Endothelial cell of umbilical vein (primary cell): ENCODE results near the gene GPD1.

Source experiments
- EZH2 ChIP-seq: IDR thresholded peaks from 2 replicates; pipeline ENCODE4 v1.6.1; 2012; ENCODE audit warnings: borderline replicate concordance, low read depth, mild to moderate bottlenecking, moderate library complexity, low read length, inconsistent platforms; ENCODE audit not compliant: severe bottlenecking
- TF ChIP-seq, protein P1 (sequence below), 2 donors: IDR thresholded peaks; 1 replicate in 1 of 2; 2 replicates in 1 of 2; pipeline ENCODE4 v1.5.1; 2011; ENCODE audit warnings: low read length in 2 of 2, mild to moderate bottlenecking in 2 of 2, moderate library complexity in 2 of 2, control low read depth in 1 of 2, inconsistent platforms in 1 of 2, low read depth in 1 of 2; ENCODE audit not compliant: insufficient read depth in 1 of 2; ENCODE audit errors: extremely low read depth in 1 of 2
- TF ChIP-seq, protein P2 (sequence below): IDR thresholded peaks from 2 replicates; pipeline ENCODE4 v1.6.1; 2011; ENCODE audit not compliant: insufficient read depth, insufficient read length

DNA sequence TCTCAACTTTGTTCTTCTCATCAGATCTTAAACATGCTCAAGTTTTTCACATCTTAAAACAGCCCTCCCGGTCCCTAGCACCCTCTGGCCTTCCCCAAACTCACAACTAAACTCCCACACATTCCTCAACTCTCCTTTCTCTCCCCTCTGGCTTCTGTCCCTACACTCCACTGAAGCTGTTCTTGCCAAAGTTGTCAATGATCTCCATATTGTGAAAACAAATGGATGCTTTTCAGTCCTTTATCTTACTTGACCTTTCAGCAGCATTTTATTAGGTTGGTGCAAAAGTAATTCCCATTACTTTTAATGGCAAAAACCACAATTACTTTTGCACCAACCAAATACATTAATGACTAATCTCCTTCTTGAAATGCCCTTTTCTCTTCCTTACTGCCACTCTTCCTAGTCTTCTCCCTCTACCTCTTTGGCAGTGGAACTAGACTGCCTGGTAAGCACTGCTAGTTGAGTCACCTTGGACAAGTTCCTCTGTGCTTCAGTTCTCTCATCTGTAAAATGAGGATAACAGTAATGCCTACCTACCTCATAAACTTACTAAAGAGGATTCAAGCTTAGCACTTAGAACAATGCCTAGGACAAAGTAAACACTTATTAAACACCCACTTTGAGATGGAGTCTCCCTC, 47.4 kb downstream of the GPD1 start:
- no peak for TF ChIP-seq EZH2
- TF ChIP-seq, protein P1, sequence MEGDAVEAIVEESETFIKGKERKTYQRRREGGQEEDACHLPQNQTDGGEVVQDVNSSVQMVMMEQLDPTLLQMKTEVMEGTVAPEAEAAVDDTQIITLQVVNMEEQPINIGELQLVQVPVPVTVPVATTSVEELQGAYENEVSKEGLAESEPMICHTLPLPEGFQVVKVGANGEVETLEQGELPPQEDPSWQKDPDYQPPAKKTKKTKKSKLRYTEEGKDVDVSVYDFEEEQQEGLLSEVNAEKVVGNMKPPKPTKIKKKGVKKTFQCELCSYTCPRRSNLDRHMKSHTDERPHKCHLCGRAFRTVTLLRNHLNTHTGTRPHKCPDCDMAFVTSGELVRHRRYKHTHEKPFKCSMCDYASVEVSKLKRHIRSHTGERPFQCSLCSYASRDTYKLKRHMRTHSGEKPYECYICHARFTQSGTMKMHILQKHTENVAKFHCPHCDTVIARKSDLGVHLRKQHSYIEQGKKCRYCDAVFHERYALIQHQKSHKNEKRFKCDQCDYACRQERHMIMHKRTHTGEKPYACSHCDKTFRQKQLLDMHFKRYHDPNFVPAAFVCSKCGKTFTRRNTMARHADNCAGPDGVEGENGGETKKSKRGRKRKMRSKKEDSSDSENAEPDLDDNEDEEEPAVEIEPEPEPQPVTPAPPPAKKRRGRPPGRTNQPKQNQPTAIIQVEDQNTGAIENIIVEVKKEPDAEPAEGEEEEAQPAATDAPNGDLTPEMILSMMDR (IDR thresholded peaks at IDR 0.05; ENCODE audit: extremely low read depth in 1 of 2, insufficient read depth in 1 of 2, low read depth in 1 of 2, low read length in 2 of 2), result no peak
- TF ChIP-seq, protein P2, sequence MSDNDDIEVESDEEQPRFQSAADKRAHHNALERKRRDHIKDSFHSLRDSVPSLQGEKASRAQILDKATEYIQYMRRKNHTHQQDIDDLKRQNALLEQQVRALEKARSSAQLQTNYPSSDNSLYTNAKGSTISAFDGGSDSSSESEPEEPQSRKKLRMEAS, result no peak
